DOHH2 (cell line): ENCODE results near the gene PROB1.

Experiments
- EZH2phosphoT487 ChIP-seq: fragments of 200-600 bp; sonication (generic); IDR thresholded peaks from 2 replicates; pipeline ENCODE4 v1.6.1; 2017; ENCODE audit warnings: borderline replicate concordance, mild to moderate bottlenecking, antibody characterized with exemption, low read length, moderate library complexity, mixed read lengths
- TF ChIP-seq, protein P1 (sequence below): fragments of 200-600 bp; sonication (generic); IDR thresholded peaks from one replicate; pipeline ENCODE4 v1.5.1; 2014; ENCODE audit warnings: antibody characterized with exemption, mild to moderate bottlenecking, low read depth, low read length; ENCODE audit not compliant: poor library complexity, severe bottlenecking

DNA sequence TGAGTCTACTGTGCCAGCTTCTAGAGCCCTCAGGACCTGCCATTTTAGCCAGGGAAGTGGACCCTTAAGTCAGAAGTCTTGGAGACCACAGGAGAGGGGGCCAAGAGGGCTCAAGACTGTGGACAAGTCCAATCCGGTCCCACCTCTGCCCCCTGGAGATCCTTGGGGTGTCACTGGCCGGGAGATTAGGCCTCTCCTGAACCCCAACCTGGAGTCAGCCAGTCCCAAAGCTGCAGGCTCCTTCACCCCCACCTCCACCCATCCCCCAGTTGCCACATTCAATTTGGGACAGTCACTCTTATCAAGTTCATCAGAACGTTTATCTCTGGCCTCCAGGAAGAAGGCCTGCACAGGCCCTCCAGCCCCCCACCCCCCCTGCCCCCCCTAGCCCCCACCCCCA lies 12.1 kb downstream of the PROB1 start:
- TF ChIP-seq, protein P1, sequence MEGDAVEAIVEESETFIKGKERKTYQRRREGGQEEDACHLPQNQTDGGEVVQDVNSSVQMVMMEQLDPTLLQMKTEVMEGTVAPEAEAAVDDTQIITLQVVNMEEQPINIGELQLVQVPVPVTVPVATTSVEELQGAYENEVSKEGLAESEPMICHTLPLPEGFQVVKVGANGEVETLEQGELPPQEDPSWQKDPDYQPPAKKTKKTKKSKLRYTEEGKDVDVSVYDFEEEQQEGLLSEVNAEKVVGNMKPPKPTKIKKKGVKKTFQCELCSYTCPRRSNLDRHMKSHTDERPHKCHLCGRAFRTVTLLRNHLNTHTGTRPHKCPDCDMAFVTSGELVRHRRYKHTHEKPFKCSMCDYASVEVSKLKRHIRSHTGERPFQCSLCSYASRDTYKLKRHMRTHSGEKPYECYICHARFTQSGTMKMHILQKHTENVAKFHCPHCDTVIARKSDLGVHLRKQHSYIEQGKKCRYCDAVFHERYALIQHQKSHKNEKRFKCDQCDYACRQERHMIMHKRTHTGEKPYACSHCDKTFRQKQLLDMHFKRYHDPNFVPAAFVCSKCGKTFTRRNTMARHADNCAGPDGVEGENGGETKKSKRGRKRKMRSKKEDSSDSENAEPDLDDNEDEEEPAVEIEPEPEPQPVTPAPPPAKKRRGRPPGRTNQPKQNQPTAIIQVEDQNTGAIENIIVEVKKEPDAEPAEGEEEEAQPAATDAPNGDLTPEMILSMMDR = no peak
- TF ChIP-seq EZH2phosphoT487 = no peak
